GM12878 (cell line): ENCODE measurements around the gene VMO1. TPM values are rescaled to one million over a fixed set of nuclear protein-coding genes. Genes with fewer than 3 reads are reported as not detected.

Experiments used
- ATAC-seq: fragments of 200-7000 bp; cut with Tn5 transposase; 3 replicates; pipeline ENCODE4 v1.9.1; 2020; ENCODE audit warnings: mild to moderate bottlenecking, moderate library complexity
- BruUV-seq: library from RNA; stranded (reverse); fragments of 400-500 nt; replicated peaks from 2 replicates; lab custom pipeline; 2021; lab: Mats Ljungman, UMichigan
- CTCF ChIA-PET: fragments of 300-600 bp; sonication (Branson Sonifier 250); formaldehyde crosslinking; extraction: SDS; loops from one replicate; lab custom pipeline; 2021; ENCODE audit warnings: inconsistent platforms; lab: Yijun Ruan, JAX
- POLR2A ChIA-PET: fragments of 350-600 bp; formaldehyde crosslinking; extraction: SDS; loops from one replicate; lab custom pipeline; 2021; ENCODE audit warnings: inconsistent platforms; lab: Charles Lee
- RAD21 ChIA-PET: fragments of 300-600 bp; sonication (Branson Sonifier 250); formaldehyde crosslinking; loops from one replicate; lab custom pipeline; 2023; ENCODE audit warnings: antibody characterized with exemption; ENCODE audit not compliant: unreplicated experiment; lab: Charles Lee
- SMC1A ChIA-PET: fragments of 300-600 bp; sonication (Branson Sonifier 250); formaldehyde crosslinking; loops from one replicate; lab custom pipeline; 2023; ENCODE audit not compliant: unreplicated experiment, uncharacterized antibody; lab: Charles Lee
- DNase-seq: peaks from one replicate; pipeline ENCODE4 v3.0.0-alpha.2; 2011; ENCODE audit warnings: low read depth, low spot score
- FAIRE-seq: peaks from 3 replicates; lab custom pipeline; 2011; peaks lifted over from hg19 to GRCh38; lab: Jason Lieb, UNC
- H2AFZ ChIP-seq: 2 replicates; pipeline ENCODE4 v1.6.0; 2011; ENCODE audit warnings: low read depth, low read length, control low read depth; ENCODE audit not compliant: control insufficient read depth
- H3K27ac ChIP-seq: 2 replicates; pipeline ENCODE4 v1.5.1; 2011; ENCODE audit warnings: control low read depth; ENCODE audit not compliant: control insufficient read depth, insufficient read depth
- H3K27me3 ChIP-seq, 2 experiments: replicated peaks in 1 of 2; 2 replicates each; pipeline versions ENCODE4 v1.6.0 to v1.6.1; 2011; ENCODE audit warnings: low read length in 1 of 2; ENCODE audit not compliant: control insufficient read depth in 2 of 2, insufficient read depth in 2 of 2
- H3K36me3 ChIP-seq, 2 experiments: 2 replicates each; pipeline ENCODE4 v1.5.1; 2011; ENCODE audit warnings: low read length in 1 of 2; ENCODE audit not compliant: control insufficient read depth in 2 of 2, insufficient read depth in 2 of 2
- H3K4me1 ChIP-seq: 2 replicates; pipeline ENCODE4 v1.6.1; 2011; ENCODE audit warnings: mild to moderate bottlenecking, low read length, moderate library complexity, mixed read lengths; ENCODE audit not compliant: control insufficient read depth, insufficient read depth
- H3K4me2 ChIP-seq: 2 replicates; pipeline ENCODE4 v1.6.0; 2011; ENCODE audit warnings: control low read depth; ENCODE audit not compliant: control insufficient read depth, insufficient read depth
- H3K4me3 ChIP-seq: fragments of 200-600 bp; sonication (generic); 2 replicates; pipeline ENCODE4 v1.5.1; 2016
- H3K79me2 ChIP-seq: 2 replicates; pipeline ENCODE4 v1.6.0; 2011; ENCODE audit warnings: low read length; ENCODE audit not compliant: control insufficient read depth, insufficient read depth
- H3K9ac ChIP-seq: 2 replicates; pipeline ENCODE4 v1.8.0; 2011; ENCODE audit warnings: low read length, control low read depth, mixed read lengths; ENCODE audit not compliant: control insufficient read depth, insufficient read depth
- H3K9me3 ChIP-seq: replicated peaks from 3 replicates; pipeline ENCODE4 v1.5.1; 2011; ENCODE audit warnings: mild to moderate bottlenecking, low read length; ENCODE audit not compliant: control insufficient read depth, insufficient read depth
- H4K20me1 ChIP-seq: 2 replicates; pipeline ENCODE4 v1.6.0; 2011; ENCODE audit not compliant: control insufficient read depth, insufficient read depth
- BHLHE40 ChIP-seq, 2 experiments: fragments of 450-650 bp in 1 of 2; IDR thresholded peaks; 2 replicates each; pipeline ENCODE4 v1.6.1; 2011 to 2017; ENCODE audit warnings: low read depth in 2 of 2, borderline replicate concordance in 1 of 2, improper control_type of control experiment in 1 of 2, low read length in 1 of 2, mild to moderate bottlenecking in 1 of 2
- CHD1 ChIP-seq: IDR thresholded peaks from 2 replicates; pipeline ENCODE4 v1.6.1; 2012; ENCODE audit warnings: low read depth, low read length, improper control_type of control experiment
- CREM ChIP-seq: IDR thresholded peaks from 2 replicates; pipeline ENCODE4 v1.6.1; 2014; ENCODE audit warnings: antibody characterized with exemption, low read depth
- HDAC2 ChIP-seq: fragments of 200-600 bp; sonication (generic); IDR thresholded peaks from 2 replicates; pipeline ENCODE4 v1.6.1; 2017
- HDGF ChIP-seq: fragments of 450-650 bp; IDR thresholded peaks from 2 replicates; pipeline ENCODE4 v1.6.1; 2016; ENCODE audit warnings: antibody characterized with exemption
- JUNB ChIP-seq: IDR thresholded peaks from 2 replicates; pipeline ENCODE4 v1.6.1; 2016; ENCODE audit warnings: antibody characterized with exemption, mild to moderate bottlenecking
- JUND ChIP-seq: IDR thresholded peaks from 2 replicates; pipeline ENCODE4 v1.6.1; 2012; ENCODE audit warnings: low read depth, mild to moderate bottlenecking, low read length, improper control_type of control experiment, moderate library complexity
- KAT2A ChIP-seq: conservative IDR thresholded peaks from 2 replicates; pipeline ENCODE4 v1.6.1; 2011; ENCODE audit warnings: low read depth, low read length; ENCODE audit not compliant: control insufficient read depth
- MEF2B ChIP-seq: fragments of 450-650 bp; IDR thresholded peaks from 2 replicates; pipeline ENCODE4 v1.6.1; 2018; ENCODE audit warnings: mild to moderate bottlenecking, moderate library complexity; ENCODE audit not compliant: partially characterized antibody, poor library complexity, severe bottlenecking
- MYC ChIP-seq: IDR thresholded peaks from 2 replicates; pipeline ENCODE4 v1.6.1; 2011; ENCODE audit warnings: mild to moderate bottlenecking, low read length, moderate library complexity, inconsistent platforms; ENCODE audit not compliant: insufficient read depth, insufficient replicate concordance, insufficient read length, severe bottlenecking
- NR2F1 ChIP-seq: fragments of 450-650 bp; conservative IDR thresholded peaks from 2 replicates; pipeline ENCODE4 v1.6.1; 2017; ENCODE audit warnings: mild to moderate bottlenecking
- NRF1 ChIP-seq: conservative IDR thresholded peaks from 2 replicates; pipeline ENCODE4 v1.6.1; 2011; ENCODE audit warnings: mild to moderate bottlenecking, low read depth, low read length, improper control_type of control experiment
- RUNX3 ChIP-seq: IDR thresholded peaks from 2 replicates; pipeline ENCODE4 v1.6.1; 2012; ENCODE audit warnings: low read length, inconsistent platforms
- SIN3A ChIP-seq: IDR thresholded peaks from 2 replicates; pipeline ENCODE4 v1.6.1; 2012; ENCODE audit warnings: low read depth, low read length, improper control_type of control experiment
- SRF ChIP-seq, 2 experiments: IDR thresholded peaks; 2 replicates each; pipeline ENCODE4 v1.6.1; 2011; ENCODE audit warnings: low read depth in 2 of 2, low read length in 2 of 2, mild to moderate bottlenecking in 1 of 2, moderate library complexity in 1 of 2
- TAF1 ChIP-seq: IDR thresholded peaks from 2 replicates; pipeline ENCODE4 v1.6.1; 2011; ENCODE audit warnings: mild to moderate bottlenecking, low read depth, low read length, borderline replicate concordance
- WGBS: methylation state at CpG from one replicate; pipeline ENCODE4 v1.1.6; 2016; ENCODE audit warnings: low lambda C conversion rate; ENCODE audit not compliant: insufficient replicate concordance, insufficient coverage; ENCODE audit errors: missing lambda C conversion rate; 5-methylcytosine and 5-hydroxymethylcytosine counted together
- in situ Hi-C: fragments of 300-500 bp; cut with MboI; formaldehyde crosslinking; loops from 9 replicates; pipeline ENCODE4 v1.14.3; 2018; ENCODE audit warnings: mixed read lengths
- intact Hi-C: fragments of 100-400 bp; cut with micrococcal nuclease; formaldehyde crosslinking; loops from one replicate; pipeline ENCODE4 v1.14.2; 2022; ENCODE audit not compliant: unreplicated experiment
- polyA plus RNA-seq, 11 experiments: library from polyadenylated mRNA; depleted of rRNA in 4 of 11; unstranded in 6 of 11; stranded (reverse) in 5 of 11; fragments of >200 nt; fragmentation: Nextera tagmentation in 4 of 11; fragmentation: Illumina TruSeq in 1 of 11; extraction: Ambion mirVana in 4 of 11; extraction: Trizol in 1 of 11; gene quantifications; 1 replicate in 1 of 11; 2 replicates in 10 of 11; pipeline versions ENCODE4 v1.2.1 to v1.2.3, GENCODE V29; 2011 to 2016; ENCODE audit warnings: inconsistent platforms in 2 of 11, missing spikeins in 2 of 11, low read depth in 1 of 11
- total RNA-seq, 4 experiments: library from RNA; depleted of rRNA in 3 of 4; stranded (reverse); fragments of >200 nt in 3 of 4; fragmentation: Illumina TruSeq in 1 of 4; extraction: Trizol in 1 of 4; gene quantifications; 2 replicates each; pipeline versions ENCODE4 v1.2.1 to v1.2.3, GENCODE V29; 2013 to 2021
- TF ChIP-seq, protein P1 (sequence below): fragments of 450-650 bp; IDR thresholded peaks from 2 replicates; pipeline ENCODE4 v1.6.1; 2016; ENCODE audit warnings: mild to moderate bottlenecking, moderate library complexity, borderline replicate concordance
- TF ChIP-seq, protein P2 (sequence below): IDR thresholded peaks from 2 replicates; pipeline ENCODE4 v1.6.1; 2012; ENCODE audit warnings: low read depth, low read length, improper control_type of control experiment

VMO1 gene
- total and polyA plus RNA-seq, 10 of the 15 experiments (the other 5 are each of a cell fraction or from before 2014, with no cell fraction given), result 0.27 to 0.54 (median 0.31) TPM; not detected in 7

DNA sequence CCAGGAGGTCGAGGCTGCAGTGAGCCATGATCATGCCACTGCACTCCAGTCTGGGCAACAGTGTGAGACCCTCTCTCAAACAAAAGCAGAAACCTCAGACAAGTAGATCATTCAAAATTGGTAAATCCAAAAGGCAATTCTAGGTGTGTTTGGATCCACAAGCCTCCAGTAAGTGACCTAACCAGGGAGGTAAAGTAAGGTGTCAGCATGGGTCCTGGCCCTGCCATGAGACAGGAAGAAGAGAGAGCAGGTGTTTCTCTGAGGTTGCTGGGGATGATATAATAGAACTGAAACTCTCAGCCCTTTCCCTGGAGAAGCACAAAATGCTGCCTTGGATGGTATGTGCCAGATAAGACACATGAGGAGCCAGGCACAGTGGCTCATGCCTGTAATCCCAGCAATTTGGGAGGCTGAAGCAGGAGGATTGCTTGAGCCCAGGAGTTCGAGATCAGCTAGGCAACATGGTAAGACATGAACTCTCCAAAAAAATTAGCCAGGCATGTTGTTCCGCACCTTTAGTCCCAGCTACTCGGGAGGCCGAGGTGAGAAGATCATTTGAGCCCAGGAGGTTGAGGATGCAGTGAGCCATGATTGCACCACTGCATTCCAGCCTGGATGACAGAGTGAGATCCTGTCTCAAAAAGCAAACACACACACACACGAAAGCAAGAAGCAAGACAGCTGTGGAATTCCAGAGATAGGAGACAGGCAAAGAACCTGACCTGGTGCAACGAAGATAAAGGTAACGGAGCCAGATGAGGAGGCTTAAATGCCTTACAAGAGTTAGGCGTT lies 8.0 kb downstream of the VMO1 start:
- ChIA-PET SMC1A (interaction anchor here (0.5 to 0.6 kb wide), 2 partner anchors 95 to 1827 kb away, joined by 3 read pairs; no protein-coding TSS in a partner anchor), CTCF (interaction anchor here (0.8 kb wide), 1 partner anchor 12 kb away, joined by 5 read pairs; no protein-coding TSS in a partner anchor), RAD21 (no interaction called here), POLR2A (interaction anchor here (1.4 kb wide), 1 partner anchor 46 kb away, joined by 3 read pairs; no protein-coding TSS in a partner anchor)
- intact Hi-C loops (no loop called here), in situ Hi-C loops (no loop called here)
- ATAC-seq (no peak), DNase-seq (no peak), FAIRE-seq (no peak)
- BruUV-seq, result no TSS peak
- Histone ChIP-seq H2AFZ (no peak overlapping the region), H3K9me3 (no peaks in the 10 kb centered on the region), H3K79me2 (no peaks in the 10 kb centered on the region), H3K4me3 (no peak overlapping the region), H4K20me1 (no peaks in the 10 kb centered on the region), H3K27ac (no peak overlapping the region), H3K36me3 (no peaks in the 10 kb centered on the region), H3K4me2 (no peak overlapping the region), H3K9ac (no peak overlapping the region), H3K4me1 (peaks cover 11% of the 10 kb centered on the region), H3K27me3 (no peaks in the 10 kb centered on the region)
- TF ChIP-seq, protein P1, sequence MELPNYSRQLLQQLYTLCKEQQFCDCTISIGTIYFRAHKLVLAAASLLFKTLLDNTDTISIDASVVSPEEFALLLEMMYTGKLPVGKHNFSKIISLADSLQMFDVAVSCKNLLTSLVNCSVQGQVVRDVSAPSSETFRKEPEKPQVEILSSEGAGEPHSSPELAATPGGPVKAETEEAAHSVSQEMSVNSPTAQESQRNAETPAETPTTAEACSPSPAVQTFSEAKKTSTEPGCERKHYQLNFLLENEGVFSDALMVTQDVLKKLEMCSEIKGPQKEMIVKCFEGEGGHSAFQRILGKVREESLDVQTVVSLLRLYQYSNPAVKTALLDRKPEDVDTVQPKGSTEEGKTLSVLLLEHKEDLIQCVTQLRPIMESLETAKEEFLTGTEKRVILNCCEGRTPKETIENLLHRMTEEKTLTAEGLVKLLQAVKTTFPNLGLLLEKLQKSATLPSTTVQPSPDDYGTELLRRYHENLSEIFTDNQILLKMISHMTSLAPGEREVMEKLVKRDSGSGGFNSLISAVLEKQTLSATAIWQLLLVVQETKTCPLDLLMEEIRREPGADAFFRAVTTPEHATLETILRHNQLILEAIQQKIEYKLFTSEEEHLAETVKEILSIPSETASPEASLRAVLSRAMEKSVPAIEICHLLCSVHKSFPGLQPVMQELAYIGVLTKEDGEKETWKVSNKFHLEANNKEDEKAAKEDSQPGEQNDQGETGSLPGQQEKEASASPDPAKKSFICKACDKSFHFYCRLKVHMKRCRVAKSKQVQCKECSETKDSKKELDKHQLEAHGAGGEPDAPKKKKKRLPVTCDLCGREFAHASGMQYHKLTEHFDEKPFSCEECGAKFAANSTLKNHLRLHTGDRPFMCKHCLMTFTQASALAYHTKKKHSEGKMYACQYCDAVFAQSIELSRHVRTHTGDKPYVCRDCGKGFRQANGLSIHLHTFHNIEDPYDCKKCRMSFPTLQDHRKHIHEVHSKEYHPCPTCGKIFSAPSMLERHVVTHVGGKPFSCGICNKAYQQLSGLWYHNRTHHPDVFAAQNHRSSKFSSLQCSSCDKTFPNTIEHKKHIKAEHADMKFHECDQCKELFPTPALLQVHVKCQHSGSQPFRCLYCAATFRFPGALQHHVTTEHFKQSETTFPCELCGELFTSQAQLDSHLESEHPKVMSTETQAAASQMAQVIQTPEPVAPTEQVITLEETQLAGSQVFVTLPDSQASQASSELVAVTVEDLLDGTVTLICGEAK, result no peak
- TF ChIP-seq BHLHE40 (IDR thresholded peaks at IDR 0.05; ENCODE audit: borderline replicate concordance in 1 of 2, low read depth in 2 of 2, low read length in 1 of 2) (no peak), KAT2A (no peak), JUNB (no peak), TAF1 (no peak), CHD1 (no peak), CREM (no peak), SRF (IDR thresholded peaks at IDR 0.05; ENCODE audit: low read depth in 2 of 2, low read length in 2 of 2) (no peak), HDAC2 (no peak), NRF1 (no peak), MEF2B (no peak), SIN3A (no peak), NR2F1 (no peak), JUND (no peak), MYC (no peak), RUNX3 (no peak), HDGF (no peak)
- TF ChIP-seq, protein P2, sequence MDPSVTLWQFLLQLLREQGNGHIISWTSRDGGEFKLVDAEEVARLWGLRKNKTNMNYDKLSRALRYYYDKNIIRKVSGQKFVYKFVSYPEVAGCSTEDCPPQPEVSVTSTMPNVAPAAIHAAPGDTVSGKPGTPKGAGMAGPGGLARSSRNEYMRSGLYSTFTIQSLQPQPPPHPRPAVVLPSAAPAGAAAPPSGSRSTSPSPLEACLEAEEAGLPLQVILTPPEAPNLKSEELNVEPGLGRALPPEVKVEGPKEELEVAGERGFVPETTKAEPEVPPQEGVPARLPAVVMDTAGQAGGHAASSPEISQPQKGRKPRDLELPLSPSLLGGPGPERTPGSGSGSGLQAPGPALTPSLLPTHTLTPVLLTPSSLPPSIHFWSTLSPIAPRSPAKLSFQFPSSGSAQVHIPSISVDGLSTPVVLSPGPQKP, result no peak
- WGBS, result 33% methylated on average over 9 of the region's 9 CpGs
